Activated CD4-positive, alpha-beta T cell treated with anti-CD3 and anti-CD28 coated beads, Interleukin-2, amount 50 U/mL, for 24 hours (primary cell): ENCODE data around the gene ATP6V0B.

Source experiments
- DNase-seq, 2 donors: peaks; one replicate each; pipeline ENCODE4 v3.0.0-alpha.2; 2020; ENCODE audit warnings: low read depth in 1 of 2, low spot score in 1 of 2

ATP6V0B gene

GRCh38 chr1:43982808-43983207 lies 8.0 kb downstream of the ATP6V0B start:
- DNase-seq, result no peak

DNA sequence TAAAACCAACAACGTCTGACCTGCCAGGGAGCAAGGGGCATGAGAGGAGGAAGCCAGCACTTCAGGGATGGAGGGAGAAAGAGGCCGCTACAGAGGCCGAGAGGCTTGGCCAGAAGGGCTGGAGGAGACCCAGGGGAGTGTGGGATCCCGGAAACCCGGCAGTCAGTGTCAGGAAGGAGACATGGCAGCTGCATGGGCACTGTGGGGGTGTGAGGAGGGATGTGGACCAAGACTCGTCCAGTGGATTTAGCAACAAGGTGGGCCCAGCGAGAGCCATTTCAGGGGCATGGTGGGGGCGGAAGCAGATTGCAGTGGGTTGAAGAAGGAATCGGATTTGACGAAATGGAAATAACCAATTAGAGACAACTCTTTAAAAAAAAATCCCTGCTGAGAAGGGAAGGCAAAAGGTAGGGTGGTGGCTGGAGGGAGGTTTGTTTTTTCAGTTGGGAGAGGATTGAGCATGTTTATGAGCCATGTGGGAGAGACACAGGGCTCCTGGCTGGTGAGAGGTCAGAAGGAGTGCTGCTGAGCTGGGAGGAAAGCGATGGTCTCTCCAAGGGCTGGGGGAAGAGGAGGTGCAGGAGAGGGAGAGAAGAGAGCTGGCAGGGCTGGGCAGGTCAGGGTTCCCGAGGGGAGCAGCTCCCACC lies 8.6 kb downstream of the ATP6V0B start:
- DNase-seq, result no peak

DNA sequence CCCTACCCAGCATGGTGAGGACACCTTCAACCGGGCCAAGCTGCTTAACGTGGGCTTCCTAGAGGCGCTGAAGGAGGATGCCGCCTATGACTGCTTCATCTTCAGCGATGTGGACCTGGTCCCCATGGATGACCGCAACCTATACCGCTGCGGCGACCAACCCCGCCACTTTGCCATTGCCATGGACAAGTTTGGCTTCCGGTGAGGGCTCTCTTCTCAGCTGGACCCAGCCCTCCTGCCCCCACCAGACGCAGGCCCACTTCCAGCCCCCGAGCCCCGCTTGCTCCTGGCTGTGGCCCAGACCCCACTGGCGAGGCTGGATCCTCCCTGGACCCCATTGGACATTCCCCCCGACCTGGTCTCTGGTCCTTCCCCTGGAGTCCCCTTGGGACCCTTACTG lies 10.1 kb downstream of the ATP6V0B start:
- no peak for DNase-seq

DNA sequence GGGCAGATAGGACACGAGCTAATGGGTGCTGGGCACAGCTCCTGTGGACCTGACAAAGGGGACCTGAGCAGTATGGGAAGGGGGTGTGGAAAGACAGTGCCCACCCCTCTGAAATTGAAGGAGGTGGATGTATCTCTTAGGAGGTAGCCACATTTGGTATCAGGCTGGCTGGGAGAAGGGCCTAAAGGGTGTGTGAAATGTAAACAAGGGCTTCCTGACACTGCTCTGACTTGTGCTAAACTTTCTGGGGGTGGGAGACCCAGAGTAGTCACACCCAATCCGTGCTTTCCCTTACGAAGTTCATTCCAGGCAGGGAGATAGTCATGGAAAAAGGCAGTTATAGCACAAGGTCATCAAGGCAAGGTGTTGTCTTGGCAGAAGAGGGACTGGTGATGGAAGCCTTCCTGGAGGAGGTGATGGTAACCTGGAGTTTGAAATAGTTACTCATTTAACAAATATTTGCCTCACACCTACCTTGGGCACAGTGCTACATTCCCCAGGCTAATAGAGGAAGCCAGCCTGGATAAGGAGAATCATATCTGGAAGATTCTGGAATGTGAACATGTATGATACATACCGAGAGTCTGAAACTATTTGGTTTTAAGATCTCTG lies 11.3 kb downstream of the ATP6V0B start:
- DNase-seq, result no peak

DNA sequence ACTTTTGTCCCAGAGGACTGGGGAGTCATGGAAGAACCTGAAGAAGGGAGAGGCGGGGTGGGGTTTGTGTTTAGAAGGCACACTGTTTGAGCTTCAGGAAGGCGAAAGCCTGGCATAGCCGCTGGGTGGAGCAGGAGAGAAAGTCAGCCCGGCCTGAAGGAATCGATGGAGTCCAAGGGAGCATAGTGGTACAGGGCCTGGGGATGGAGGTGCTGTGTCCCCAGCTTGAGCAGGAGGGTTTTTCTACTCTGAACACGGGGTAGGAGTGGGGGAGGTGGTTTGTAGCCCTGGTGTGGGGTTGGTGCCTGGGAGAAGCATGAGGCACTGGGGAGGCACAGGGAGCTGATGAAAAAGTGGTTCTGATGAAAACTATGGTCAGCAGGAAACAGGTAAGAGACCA lies 12.0 kb downstream of the ATP6V0B start:
- no peak for DNase-seq

GRCh38 chr1:43987159-43987902 lies 12.6 kb downstream of the ATP6V0B start:
- DNase-seq, result no peak

GRCh38 chr1:43990271-43991199 lies 15.8 kb downstream of the ATP6V0B start:
- DNase-seq, result no peak

DNA sequence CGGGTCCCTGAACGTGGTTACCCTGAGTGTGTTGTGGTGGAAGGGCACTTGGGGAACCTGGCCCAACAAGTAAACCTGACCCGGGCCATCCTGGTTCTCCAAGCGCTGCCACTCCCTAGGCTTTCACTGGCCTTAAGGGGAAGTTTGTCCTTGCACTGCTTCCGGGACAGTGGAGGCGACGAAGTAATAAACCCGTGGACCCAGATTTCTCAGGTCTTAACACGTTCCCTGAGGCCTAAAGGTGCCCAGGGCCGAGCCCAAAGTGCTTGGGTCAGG lies 16.4 kb downstream of the ATP6V0B start:
- no peak for DNase-seq

DNA sequence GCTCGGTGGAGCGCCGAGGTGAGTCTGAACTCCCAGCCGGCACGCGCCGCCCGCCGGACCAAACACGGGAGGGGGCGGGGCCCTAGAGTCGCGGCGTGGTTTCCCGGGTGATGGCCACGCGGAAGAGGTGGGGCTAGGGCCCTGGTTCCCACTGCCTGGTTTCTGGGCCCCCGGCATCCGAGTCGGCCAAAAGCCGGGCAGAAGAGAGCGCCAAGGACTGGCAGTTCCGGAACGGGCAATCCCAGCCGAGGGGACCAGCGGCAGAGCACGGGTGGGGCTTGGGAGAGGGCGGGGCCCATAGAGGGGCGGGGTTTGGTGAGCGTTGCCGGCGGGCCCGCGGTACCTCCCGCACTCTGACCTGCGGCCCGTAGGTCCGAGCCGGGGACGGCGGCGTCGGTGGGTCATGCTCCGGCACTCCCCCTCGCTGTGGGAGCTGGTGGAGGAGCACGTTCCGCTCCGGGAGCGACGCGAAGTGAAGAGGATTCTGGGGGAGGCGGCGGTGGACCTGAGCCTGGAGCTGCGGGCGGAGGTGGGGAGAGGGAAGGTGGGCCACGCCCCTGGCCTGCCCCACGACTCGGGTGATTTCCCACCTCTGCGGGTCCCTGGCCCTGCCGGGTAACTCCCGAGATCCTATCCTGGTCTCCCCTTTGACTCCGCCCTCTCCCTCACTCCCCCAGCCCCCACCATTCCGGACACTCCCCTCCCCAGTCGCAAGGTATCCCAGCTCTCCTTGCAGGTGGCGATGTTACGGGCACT lies 16.9 kb downstream of the ATP6V0B start, which contains the start of gene CCDC24:
Gene CCDC24, plus strand, starts transcription at position 124 of the 756 bp plus-strand sequence. Its CDS starts 280 bp downstream, at position 404.
- DNase-seq, result peak; percentile 57 to 64

DNA sequence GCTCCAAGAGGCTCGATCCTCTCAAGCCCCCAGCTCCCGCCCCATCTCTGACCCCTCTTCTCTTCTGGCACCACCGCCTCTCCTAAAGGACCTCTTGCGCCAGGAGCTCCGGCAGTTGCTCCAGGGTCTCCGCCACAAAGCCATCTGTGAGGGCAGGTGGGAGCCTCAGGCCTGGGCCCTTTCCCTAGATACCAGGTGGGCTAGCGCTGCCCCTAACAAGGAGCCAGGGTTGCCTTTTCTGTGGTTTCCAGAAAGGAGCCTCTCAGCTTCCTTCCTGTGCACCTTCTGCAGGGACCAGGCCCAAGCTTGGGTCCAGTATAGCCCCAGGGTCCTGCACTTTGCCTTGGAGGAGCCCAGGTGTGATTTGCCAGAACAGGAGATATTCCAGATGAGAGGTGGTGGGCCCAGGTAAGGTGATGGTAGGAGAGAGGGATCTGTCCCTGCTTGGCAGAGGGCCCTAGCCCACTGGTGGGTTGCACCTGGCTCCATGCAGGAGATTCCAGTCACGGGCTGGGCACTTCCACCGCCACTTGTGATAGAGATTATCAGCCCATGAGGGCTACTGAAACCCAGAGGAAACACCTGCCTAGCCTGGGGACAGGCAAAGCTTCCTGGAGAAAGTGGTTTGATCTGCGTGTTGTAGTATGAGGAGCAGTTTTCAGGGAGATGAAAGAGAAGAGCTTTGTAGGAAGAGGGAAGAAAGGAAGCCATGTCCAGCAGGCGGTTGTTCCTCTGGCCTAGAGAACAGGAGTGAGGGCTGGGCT lies 17.7 kb downstream of the ATP6V0B start:
- DNase-seq, result no peak

DNA sequence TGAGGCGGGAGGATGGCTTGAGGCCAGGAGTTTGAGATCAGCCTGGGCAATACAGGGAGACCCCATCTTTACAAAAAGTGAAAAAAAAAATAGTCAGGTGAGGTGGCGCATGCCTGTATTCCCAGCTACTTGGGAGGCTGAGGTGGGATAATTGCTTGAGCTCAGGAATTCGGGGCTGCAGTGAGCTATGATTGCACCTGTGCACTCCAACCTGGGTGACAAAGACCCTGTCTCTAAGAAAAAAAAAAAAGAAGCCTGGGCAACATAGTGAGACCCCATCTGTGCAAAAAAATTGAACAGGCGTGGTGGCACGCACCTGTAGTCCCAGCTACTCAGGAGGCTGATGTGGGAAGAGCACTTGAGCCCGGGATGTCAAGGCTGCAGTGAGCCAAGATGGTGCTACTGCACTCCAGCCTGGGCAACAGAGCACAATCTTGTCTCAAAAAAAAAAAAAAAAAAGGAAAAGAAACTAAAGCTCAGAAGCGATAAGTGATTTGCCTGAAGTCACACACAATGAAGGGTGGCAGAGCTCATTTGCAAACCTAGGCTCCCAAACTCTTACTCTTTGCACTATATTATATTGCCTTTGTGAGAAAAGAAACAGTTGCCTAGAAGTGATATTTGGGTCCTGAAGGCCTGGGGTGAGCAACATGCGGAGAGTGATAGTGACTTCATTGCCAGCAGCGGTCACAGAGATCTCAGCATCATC lies 18.6 kb downstream of the ATP6V0B start:
- no peak for DNase-seq

GRCh38 chr1:43994071-43994470 lies 19.3 kb downstream of the ATP6V0B start:
- DNase-seq, result no peak

- DNase-seq, result no peak
These were observed 20.3 kb downstream of the ATP6V0B start for GRCh38 chr1:43994794-43995790.

GRCh38 chr1:43995984-43996732 lies 21.4 kb downstream of the ATP6V0B start:
- DNase-seq, result no peak

GRCh38 chr1:43996733-43997115 lies 22.0 kb downstream of the ATP6V0B start:
- no peak for DNase-seq

GRCh38 chr1:43997295-43997999 lies 22.7 kb downstream of the ATP6V0B start:
- DNase-seq, result no peak

GRCh38 chr1:43998000-43998378 lies 23.2 kb downstream of the ATP6V0B start:
- DNase-seq, result no peak
